Right renal cortex interstitium (tissue), 3 donors: ENCODE results near the gene SLC6A2. TPM values are rescaled to one million over a fixed set of nuclear protein-coding genes. Genes with fewer than 3 reads are reported as not detected.

Experiments
- DNase-seq, 3 donors: peaks; one replicate each; pipeline ENCODE4 v3.0.0-alpha.2; 2013; ENCODE audit warnings: low read depth in 3 of 3, low spot score in 2 of 3
- polyA plus RNA-seq, 3 donors: library from polyadenylated mRNA; unstranded; fragments of 120-200 nt; gene quantifications; one replicate each; pipeline ENCODE4 v1.2.1, GENCODE V29; 2013; ENCODE audit not compliant: insufficient read length in 3 of 3

Gene SLC6A2
- polyA plus RNA-seq, 3 donors = 0.35 to 0.54 (median 0.37) TPM

DNA sequence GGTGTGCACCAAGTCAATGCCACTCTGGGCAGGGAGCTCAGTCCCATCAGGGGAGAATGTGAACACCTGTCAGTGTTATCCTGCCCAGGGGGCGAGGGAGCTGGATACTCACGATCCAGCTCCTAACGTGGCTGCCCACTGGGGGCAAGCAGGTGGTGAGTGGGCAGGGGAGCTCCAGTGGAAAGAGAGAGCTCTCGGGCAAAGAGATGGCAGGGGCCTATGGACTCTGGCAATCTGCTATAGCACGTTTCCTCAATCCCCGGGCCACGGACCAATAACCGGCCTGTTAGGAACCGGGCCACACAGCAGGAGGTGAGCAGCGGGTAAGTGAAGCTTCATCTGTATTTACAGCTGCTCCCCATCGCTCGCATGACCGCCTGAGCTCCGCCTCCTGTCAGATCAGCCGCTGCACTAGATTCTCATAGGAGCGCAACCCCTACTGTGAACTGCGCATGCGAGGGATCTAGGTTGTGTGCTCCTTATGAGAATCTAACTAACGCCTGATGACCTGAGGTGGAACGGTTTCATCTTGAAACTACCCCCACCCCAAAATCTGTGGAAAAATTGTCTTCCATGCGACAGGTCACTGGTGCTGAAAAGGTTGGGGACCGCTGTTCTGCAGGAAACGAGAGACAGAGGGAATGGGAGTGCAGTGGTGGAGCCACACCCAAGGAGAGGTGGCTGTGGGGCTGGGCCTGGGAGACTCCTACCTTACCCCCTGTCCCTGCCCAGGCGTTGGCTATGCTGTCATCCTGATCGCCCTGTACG, 15.6 kb downstream of the SLC6A2 start:
- DNase-seq = no peak

- DNase-seq = no peak
These were observed 16.1 kb downstream of the SLC6A2 start for GRCh38 chr16:55671974-55672280.

DNA sequence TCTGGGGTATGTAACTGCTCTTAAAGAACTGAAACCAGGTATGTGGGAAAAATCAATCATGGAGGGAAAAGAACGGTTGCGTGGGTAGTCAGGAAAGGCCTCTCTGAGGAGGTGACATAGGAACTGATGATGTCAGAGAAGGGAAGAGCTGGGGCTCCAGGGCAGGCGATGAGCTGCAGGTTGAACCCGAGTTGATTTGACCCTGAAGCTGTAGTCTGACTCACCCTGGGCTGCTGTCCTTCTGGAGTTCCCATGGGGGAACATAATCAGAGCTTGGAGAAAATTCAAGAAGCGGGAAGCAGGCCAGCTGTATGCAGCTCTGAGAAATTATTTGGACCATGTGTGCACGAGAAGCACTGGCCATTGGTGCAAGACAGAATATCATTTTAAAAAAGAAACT, 16.7 kb downstream of the SLC6A2 start:
- no peak for DNase-seq

GRCh38 chr16:55678161-55678821, 22.5 kb downstream of the SLC6A2 start:
- DNase-seq = no peak

DNA sequence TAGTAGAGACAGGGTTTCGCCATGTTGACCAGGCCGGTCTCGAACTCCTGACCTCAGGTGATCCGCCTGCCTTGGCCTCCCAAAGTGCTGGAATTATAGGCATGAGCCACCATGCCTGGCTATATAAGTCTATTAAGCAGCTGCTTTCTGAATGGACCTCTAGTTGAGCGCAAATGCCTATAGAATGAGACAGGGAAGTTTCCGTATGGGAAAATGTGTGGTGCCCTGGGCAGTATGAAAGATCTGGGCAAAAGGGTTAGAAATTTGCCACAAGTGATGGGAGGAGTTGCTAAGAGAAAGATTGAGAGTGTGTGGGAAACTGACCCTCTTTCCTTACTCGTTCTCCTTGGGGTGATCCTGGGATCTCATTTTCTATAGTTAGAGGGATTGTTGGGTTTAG, 26.3 kb downstream of the SLC6A2 start:
- DNase-seq = no peak

DNA sequence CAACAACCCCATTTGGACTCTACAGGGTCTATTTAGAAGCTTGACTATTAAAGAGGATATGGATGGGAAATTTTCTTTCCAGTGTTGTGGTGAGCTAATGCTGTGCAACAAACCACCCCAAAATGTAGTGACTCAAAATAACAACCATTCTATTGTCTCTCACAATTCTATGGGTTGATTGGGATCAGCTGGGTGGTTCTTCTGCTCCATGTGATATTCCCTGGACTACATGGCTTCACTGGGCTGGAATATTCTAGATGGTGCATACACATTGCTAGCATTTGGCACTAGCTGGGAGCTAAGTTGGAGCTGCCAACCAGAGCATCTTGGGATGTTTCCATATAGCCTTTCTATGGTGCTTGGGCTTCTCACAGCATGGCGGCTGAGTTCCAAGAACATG, 30.2 kb downstream of the SLC6A2 start:
- no peak for DNase-seq

GRCh38 chr16:55686671-55687070, 30.9 kb downstream of the SLC6A2 start:
- DNase-seq = no peak

DNA sequence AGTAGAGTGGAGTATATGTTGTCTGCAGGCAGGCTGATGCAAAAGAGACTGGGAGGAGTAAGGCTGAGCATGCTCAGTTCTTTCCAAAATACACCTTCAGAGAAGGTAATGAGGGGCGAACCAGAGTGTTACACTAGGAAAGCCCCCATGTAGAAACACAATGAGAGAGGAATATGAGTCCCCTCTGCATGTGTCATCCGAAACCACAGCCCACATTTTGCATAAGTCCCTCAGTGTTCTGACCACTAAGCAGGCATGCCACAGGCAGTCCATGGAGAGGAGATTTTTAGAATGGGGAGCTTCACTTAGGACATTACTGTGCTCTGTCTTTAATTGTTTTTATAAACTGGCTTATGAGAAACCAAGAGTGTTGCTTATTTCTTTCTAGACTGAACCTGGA, 32.0 kb downstream of the SLC6A2 start:
- no peak for DNase-seq

- no peak for DNase-seq
These were observed 35.1 kb downstream of the SLC6A2 start for GRCh38 chr16:55690841-55691240.

DNA sequence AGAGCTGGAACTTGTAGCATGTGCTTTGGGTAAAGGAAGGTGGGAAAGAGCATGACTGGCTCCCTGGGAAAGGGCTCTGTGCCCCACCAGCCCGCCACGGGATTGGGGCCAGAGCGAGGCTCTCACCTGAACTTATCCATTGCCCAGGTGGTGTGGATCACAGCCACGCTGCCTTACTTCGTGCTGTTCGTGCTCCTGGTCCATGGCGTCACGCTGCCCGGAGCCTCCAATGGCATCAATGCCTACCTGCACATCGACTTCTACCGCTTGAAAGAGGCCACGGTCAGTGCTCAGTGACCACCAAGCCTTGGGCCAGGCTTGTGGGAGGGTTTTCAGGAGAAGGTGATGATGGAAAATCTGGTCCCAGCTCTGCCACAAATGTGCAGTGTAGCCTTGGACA, 36.0 kb downstream of the SLC6A2 start:
- DNase-seq = no peak

- no peak for DNase-seq
These were observed 39.8 kb downstream of the SLC6A2 start for GRCh38 chr16:55695595-55695994.

DNA sequence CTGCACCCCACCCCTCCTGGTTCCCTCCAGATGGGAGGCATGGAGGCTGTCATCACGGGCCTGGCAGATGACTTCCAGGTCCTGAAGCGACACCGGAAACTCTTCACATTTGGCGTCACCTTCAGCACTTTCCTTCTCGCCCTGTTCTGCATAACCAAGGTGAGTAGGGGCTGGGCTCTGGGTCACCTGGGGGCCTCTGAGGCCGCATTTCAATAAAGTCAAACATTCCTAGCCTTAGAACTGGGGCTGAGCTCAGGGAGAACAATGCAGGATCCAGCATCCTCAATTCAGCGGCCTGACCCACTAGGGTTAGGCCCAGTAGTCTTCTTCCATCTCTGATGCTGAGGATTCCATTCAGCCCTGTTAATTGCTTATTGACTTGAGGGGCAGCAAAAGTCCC, 42.1 kb downstream of the SLC6A2 start:
- DNase-seq = no peak

DNA sequence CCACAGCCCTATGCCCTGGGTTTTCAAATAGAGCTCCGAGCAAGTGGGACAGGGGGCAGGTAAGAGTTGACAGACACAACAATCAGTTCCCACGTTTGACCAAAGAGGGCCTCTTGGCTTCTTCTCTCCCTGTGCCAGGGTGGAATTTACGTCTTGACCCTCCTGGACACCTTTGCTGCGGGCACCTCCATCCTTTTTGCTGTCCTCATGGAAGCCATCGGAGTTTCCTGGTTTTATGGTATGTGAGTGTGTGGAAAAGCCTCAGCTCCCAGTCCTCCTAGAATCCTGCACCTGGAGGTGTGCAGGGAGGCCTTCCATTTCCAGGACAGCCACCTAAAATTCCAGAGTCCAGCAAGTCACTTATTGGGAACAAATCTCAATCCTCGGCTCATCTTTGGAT, 42.5 kb downstream of the SLC6A2 start:
- DNase-seq = no peak

- no peak for DNase-seq
These were observed 43.2 kb downstream of the SLC6A2 start for GRCh38 chr16:55698946-55699345.

DNA sequence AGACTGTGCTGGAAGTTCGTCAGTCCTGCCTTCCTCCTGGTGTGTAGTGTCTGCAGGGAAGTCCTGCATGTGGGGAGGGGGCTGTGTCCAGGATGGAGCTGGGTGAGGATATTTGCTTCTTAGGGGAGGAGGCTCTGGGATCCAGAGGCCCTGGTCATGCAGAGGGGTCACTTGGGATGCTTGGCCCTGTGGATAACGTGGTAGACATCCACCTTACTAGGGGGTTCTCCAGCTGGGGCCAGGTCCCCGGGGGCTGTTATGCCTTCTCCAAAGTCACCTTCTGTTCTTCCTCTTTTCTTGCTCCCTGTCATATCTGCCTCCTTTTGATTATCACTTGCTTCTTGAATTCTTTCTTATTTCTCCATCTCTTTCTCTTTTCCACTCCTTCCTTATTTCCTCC, 43.8 kb downstream of the SLC6A2 start:
- DNase-seq = no peak

DNA sequence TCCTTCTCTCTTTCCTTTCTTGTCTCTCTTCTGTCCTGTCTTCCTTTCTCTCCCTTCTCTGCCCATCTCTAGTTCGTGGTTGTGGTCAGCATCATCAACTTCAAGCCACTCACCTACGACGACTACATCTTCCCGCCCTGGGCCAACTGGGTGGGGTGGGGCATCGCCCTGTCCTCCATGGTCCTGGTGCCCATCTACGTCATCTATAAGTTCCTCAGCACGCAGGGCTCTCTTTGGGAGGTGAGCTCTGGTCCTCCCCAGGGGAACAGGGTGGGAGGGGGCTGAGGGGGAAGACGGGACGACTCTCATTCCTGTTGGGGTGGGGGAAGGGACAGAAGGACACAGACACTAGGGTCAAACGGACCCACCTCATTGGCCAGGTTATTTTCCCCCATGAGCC, 44.3 kb downstream of the SLC6A2 start:
- no peak for DNase-seq

DNA sequence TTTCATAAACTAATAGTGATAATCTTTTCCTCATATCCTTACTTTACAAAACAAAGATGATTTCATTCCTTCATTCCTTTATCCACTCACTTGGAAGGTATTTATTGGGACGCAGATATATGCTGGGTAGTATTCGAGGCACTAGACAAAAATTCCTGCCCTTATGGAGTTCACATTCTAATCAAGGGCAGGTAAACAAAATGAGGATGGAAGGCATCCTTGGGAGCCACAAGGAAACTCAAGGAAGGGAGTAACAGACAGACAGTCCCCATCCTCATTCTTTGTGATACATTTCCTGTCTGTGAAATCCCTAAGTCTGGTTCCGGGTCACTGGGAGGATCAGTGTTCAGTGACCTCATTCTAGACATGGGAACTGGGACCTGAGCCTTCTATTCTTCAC, 45.2 kb downstream of the SLC6A2 start:
- no peak for DNase-seq

DNA sequence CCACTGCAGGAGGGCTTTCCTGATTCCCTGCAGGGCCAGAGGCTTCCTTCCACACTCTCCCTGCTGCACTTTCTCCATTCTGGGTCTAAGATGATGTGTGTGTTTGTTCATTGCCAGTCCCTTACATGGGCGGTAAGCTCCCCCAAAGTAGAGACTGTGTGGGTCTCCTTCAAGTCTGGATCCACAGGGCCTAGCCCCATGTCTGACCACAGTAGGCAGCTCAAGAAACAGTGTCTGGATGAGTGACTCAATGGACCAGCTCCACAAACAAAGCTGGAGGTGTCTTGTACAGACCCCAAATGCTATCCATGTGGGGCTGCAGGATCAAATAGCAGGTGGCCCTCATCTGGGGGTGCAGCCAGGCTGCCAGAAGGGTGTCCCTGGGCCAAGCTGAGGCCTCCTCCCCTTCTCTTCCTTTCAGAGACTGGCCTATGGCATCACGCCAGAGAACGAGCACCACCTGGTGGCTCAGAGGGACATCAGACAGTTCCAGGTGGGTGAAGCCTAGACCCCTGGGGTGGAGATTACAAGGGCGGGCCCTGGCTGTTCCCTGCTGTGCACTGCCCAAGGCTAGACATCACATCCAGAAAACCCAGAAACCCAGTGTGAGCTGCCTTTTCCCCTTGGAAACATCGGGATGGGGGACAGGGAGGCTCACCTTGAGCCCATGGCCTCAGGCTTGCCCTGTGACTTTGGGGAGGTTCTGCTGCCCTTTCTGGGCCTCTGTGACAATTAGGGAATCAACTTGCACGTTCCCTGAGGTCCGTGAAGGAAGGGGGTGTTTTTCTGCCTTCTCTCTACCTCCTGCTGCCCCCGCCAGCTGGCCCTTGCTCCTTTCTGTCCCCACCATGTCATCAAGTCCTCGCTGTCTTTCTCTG, 45.9 kb downstream of the SLC6A2 start:
- DNase-seq = peak in 2 of 3 donors; percentile 29 to 32

GRCh38 chr16:55703003-55704001, 47.5 kb downstream of the SLC6A2 start:
- DNase-seq = peak in 2 of 3 donors; percentile 31 to 40

- DNase-seq = no peak
These were observed 51.1 kb downstream of the SLC6A2 start for GRCh38 chr16:55706739-55707384.
